K562 (cell line): Measurements from ENCODE around the gene PMFBP1.

Experiments used
- ATF2 ChIP-seq: sonication (generic); formaldehyde crosslinking; IDR thresholded peaks from 2 replicates; pipeline ENCODE4 v1.8.1; 2022; ENCODE audit warnings: missing genetic modification reagents
- CTCF ChIP-seq, 3 experiments: IDR thresholded peaks in 2 of 3; conservative IDR thresholded peaks in 1 of 3; 2 replicates each; pipeline ENCODE4 v1.5.1; 2011 to 2012; ENCODE audit warnings: low read length in 3 of 3, mild to moderate bottlenecking in 3 of 3, control low read depth in 2 of 3, improper control_type of control experiment in 1 of 3, inconsistent platforms in 1 of 3, low read depth in 1 of 3, mixed read lengths in 1 of 3, moderate library complexity in 1 of 3; ENCODE audit not compliant: insufficient read depth in 2 of 3
- MTF1 ChIP-seq: fragments of 250-450 bp; sonication (Bioruptor Pico); IDR thresholded peaks from 2 replicates; pipeline ENCODE4 v1.9.0; 2021; ENCODE audit warnings: moderate library complexity, mild to moderate bottlenecking, inconsistent platforms, borderline replicate concordance
- MYC ChIP-seq, 2 experiments: fragments of 250-450 bp in 1 of 2; sonication (Bioruptor Pico) in 1 of 2; IDR thresholded peaks; 2 replicates each; pipeline versions ENCODE4 v1.5.1 to v1.6.1; 2012 to 2021; ENCODE audit warnings: low read depth in 2 of 2, borderline replicate concordance in 1 of 2, improper control_type of control experiment in 1 of 2, low read length in 1 of 2, mild to moderate bottlenecking in 1 of 2, moderate library complexity in 1 of 2
- POLR2A ChIP-seq: fragments of 450-650 bp; conservative IDR thresholded peaks from 2 replicates; pipeline ENCODE4 v1.6.1; 2016
- SPI1 ChIP-seq: IDR thresholded peaks from 2 replicates; pipeline ENCODE4 v1.6.1; 2011; ENCODE audit warnings: low read depth, low read length, control low read depth, borderline replicate concordance
- TAF1 ChIP-seq: IDR thresholded peaks from 2 replicates; pipeline ENCODE4 v1.6.1; 2011; ENCODE audit warnings: mild to moderate bottlenecking, low read length, moderate library complexity; ENCODE audit not compliant: insufficient read depth, control insufficient read depth, severe bottlenecking; ENCODE audit errors: extremely low read depth
- ZNF740 ChIP-seq, 3 experiments: fragments of 200-800 bp in 1 of 3; sonication (Bioruptor generic) in 1 of 3; sonication (generic) in 1 of 3; formaldehyde crosslinking in 1 of 3; IDR thresholded peaks; 2 replicates each; pipeline versions ENCODE4 v1.6.1 to v1.8.0; 2016 to 2022; ENCODE audit warnings: mild to moderate bottlenecking in 2 of 3, missing compliant biosample characterization in 2 of 3, missing genetic modification characterization in 2 of 3, missing genetic modification reagents in 1 of 3

DNA sequence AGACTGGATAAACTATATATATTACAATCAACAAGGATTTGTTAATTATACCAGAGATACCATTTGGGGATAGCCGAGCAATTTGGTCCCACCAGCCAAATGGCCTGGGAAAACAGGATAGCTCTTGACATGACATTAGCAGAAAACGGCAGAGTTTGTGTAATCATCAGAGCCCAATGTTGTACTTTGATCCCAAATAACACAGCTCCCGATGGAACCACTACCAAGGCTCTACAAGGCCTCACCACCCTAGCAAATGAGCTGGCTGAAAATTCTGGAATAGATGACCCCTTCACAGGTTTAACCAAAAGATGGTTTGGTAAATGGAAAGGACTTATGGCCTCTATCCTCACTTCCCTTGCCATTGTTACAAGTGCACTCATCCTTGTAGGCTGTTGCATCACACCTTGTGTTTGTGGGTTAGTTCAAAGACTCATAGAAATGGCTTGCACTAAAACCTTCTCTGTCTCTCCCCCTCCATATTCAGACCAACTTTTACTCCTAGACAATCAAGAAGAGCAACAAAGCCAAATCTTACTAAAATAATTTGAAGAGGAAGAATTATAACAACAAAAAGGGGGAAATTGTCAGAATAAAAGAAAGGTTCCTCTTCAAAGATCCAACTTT is 88.1 kb downstream of the PMFBP1 start:
- no peak for TF ChIP-seq POLR2A
- no peak for TF ChIP-seq CTCF (IDR thresholded peaks at IDR 0.05 in 2 of 3, conservative IDR thresholded peaks at IDR 0.05 in 1 of 3; ENCODE audit: insufficient read depth in 2 of 3, low read depth in 1 of 3, low read length in 3 of 3)
- TF ChIP-seq TAF1: no peak
- TF ChIP-seq SPI1: no peak
- TF ChIP-seq MYC (IDR thresholded peaks at IDR 0.05; ENCODE audit: low read depth, low read length): no peak
- no peak for TF ChIP-seq MYC (CRISPR knock-in tag; IDR thresholded peaks at IDR 0.05; ENCODE audit: borderline replicate concordance, low read depth)
- TF ChIP-seq MTF1 (CRISPR knock-in tag): no peak
- no peak for TF ChIP-seq ZNF740 (CRISPR knock-in tag; IDR thresholded peaks at IDR 0.05)
- TF ChIP-seq ZNF740 (tag; IDR thresholded peaks at IDR 0.05): no peak
- TF ChIP-seq ATF2 (CRISPR knock-in tag): no peak
